Mucosa of stomach (tissue), 1 donor: ENCODE results near the gene NSRP1.
"Not testable (repeated sequence)": the region's sequence is repeated elsewhere in the genome, so short reads cannot be mapped to it uniquely, and the experiment has no call there.

ENCODE experiments used
- H3K27me3 ChIP-seq: one replicate; pipeline ENCODE4 v1.7.0; 2013; ENCODE audit warnings: mild to moderate bottlenecking, low read length; ENCODE audit not compliant: control insufficient read depth, insufficient read depth
- H3K36me3 ChIP-seq: one replicate; pipeline ENCODE4 v1.7.0; 2013; ENCODE audit warnings: low read length; ENCODE audit not compliant: control insufficient read depth, insufficient read depth
- H3K4me1 ChIP-seq: one replicate; pipeline ENCODE4 v1.7.0; 2013; ENCODE audit warnings: mild to moderate bottlenecking, low read length; ENCODE audit not compliant: control insufficient read depth, insufficient read depth
- H3K4me3 ChIP-seq: one replicate; pipeline ENCODE4 v1.7.0; 2013; ENCODE audit warnings: low read length
- H3K9ac ChIP-seq: one replicate; pipeline ENCODE4 v1.7.0; 2013; ENCODE audit warnings: mild to moderate bottlenecking, low read length, moderate library complexity
- H3K9me3 ChIP-seq: one replicate; pipeline ENCODE4 v1.7.0; 2013; ENCODE audit warnings: mild to moderate bottlenecking, low read length, moderate library complexity; ENCODE audit not compliant: control insufficient read depth
- donor health status: Pancreatic carcinoma.

The NSRP1 gene

DNA sequence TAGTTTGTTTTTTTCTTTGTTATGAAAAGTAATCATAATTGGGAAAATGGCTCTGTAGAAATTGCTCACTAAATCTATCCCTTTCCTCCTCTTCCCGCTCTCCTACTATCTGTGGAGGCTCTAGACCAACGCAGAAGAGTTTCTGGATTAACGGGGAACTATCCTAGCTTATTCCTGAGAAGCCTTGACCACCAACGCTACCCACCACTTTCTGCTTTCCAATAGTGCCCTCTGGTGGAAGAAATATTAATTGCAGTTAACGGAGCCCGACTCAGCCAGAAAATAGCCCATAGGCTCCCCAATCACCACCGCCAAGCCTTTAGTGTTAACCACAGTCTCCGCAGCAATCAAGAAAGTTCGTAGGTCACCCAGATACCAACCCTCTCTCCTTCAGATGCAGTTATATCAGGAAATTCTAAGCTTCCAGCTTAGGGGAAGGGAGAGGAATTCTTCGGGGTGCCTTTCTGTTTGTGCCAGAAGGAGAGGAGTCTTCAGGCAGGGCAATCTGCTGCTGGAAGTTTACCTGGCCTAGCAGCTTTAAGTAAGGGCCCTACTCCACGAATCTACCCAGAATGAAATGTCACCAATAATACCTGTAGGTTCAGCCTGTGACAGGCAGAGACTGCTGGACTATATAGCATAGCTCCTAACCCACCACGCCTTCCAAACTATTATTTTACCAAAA, 23.0 kb upstream of the NSRP1 start:
- no peaks in the 10 kb centered on the region for H3K36me3 ChIP-seq
- no peak overlapping the region for H3K4me3 ChIP-seq
- H3K9me3 ChIP-seq, result no peaks in the 10 kb centered on the region
- peaks cover 7% of the 10 kb centered on the region for H3K4me1 ChIP-seq
- peaks cover 6% of the 10 kb centered on the region for H3K27me3 ChIP-seq
- no peak overlapping the region for H3K9ac ChIP-seq

GRCh38 chr17:30095507-30096244, 20.9 kb upstream of the NSRP1 start:
- Histone ChIP-seq H3K36me3 (no peaks in the 10 kb centered on the region), H3K27me3 (peaks cover 6% of the 10 kb centered on the region), H3K4me1 (peaks cover 7% of the 10 kb centered on the region), H3K9me3 (no peaks in the 10 kb centered on the region), H3K4me3 (no peak overlapping the region), H3K9ac (no peak overlapping the region)

- H3K27me3 ChIP-seq, result peaks cover 3% of the 10 kb centered on the region
- H3K9ac ChIP-seq, result no peak overlapping the region
- H3K36me3 ChIP-seq, result no peaks in the 10 kb centered on the region
- no peaks in the 10 kb centered on the region for H3K4me1 ChIP-seq
- no peaks in the 10 kb centered on the region for H3K9me3 ChIP-seq
- no peak overlapping the region for H3K4me3 ChIP-seq
Observed at GRCh38 chr17:30101686-30102390, 14.8 kb upstream of the NSRP1 start.

DNA sequence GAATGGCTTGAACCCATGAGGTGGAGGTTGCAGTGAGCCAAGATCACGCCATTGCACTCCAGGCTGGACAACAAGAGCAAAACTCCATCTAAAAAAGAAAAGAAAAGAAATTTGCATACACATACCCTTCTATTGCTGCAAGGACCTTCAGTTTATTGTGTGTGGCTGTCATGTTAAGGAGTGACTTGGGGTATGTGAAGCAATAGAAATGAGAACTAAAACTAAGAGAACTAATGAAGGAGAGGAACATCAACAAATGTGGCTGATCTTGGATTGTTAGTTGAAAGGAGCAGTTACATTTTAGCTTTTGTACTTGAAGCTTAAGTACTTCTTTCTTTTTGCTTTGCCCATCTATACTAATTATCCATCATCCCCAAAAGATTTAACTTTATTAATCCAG, 12.7 kb upstream of the NSRP1 start:
- Histone ChIP-seq H3K36me3 (no peaks in the 10 kb centered on the region), H3K27me3 (peaks cover 3% of the 10 kb centered on the region), H3K9ac (no peak overlapping the region), H3K4me3 (no peak overlapping the region), H3K4me1 (no peaks in the 10 kb centered on the region), H3K9me3 (no peaks in the 10 kb centered on the region)

DNA sequence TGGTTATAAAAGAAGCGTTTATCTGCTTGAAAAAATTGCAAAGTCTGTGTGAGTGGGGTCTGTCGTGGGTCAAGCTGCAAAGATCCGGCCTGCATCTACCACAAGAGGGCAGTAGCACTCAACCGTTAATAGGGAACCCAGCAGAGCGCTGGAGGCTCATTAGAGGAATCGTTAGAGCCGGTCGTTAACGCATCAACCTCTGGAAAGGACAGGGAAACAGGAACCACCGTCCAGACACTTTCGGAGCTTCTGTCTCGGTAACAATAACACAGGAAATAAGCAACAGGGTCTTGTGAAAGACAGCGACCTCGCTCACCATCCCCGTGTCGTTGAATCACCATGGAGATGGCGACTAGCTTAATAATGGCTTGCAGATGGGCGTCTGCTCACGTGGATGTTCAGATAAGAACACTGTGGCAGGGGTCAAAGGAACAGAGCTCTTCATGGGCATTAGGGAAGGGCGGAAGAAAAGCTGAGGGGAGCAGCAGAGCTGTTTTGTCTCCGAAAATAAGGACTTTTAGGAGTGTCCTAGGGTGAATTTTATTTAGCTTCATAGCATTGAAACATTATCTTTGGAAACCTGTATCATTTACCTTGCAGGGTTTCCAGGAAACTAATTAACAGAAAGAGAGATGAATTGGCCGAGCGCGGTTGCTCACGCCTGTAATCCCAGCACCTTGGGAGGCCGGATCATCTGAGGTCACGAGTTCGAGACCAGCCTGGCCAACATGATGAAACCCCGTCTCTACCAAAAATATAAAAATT, 11.9 kb upstream of the NSRP1 start:
- peaks cover 3% of the 10 kb centered on the region for H3K27me3 ChIP-seq
- H3K9me3 ChIP-seq, result no peaks in the 10 kb centered on the region
- H3K4me3 ChIP-seq, result no peak overlapping the region
- peak overlapping the region; percentile 22 for H3K9ac ChIP-seq
- no peaks in the 10 kb centered on the region for H3K4me1 ChIP-seq
- H3K36me3 ChIP-seq, result no peaks in the 10 kb centered on the region

GRCh38 chr17:30112794-30113193, 3.8 kb upstream of the NSRP1 start:
- Histone ChIP-seq H3K27me3 (no peaks in the 10 kb centered on the region), H3K9me3 (no peaks in the 10 kb centered on the region), H3K4me3 (no peak overlapping the region), H3K4me1 (peaks cover 2% of the 10 kb centered on the region), H3K9ac (no peak overlapping the region), H3K36me3 (no peaks in the 10 kb centered on the region)

DNA sequence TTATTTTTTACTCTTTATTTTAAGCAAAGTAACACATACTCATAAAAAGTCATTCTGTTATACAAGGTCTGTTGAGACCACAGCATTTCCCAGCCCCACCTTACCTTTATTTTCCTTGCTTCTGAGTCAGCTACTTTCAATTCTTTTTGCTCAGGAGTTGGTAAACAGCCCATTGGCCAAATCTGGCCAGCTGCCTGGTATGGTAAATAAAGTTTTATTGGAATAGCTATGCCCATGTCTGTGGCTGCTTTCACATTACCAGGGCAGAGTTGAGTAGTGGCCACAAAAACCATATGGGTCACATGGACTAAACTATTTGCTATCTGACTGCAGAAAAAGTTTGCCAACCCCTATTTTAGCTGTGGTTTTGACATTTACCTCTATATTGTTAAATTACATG, 3.4 kb upstream of the NSRP1 start:
- Histone ChIP-seq H3K36me3 (no peaks in the 10 kb centered on the region), H3K4me3 (no peak overlapping the region), H3K27me3 (no peaks in the 10 kb centered on the region), H3K9me3 (no peaks in the 10 kb centered on the region), H3K9ac (no peak overlapping the region), H3K4me1 (peaks cover 6% of the 10 kb centered on the region)

GRCh38 chr17:30116345-30116660, 313 bp upstream of the NSRP1 start:
- peak overlapping the region; percentile 98 for H3K9ac ChIP-seq
- peak overlapping the region; percentile 97 for H3K4me3 ChIP-seq
- H3K36me3 ChIP-seq, result no peaks in the 10 kb centered on the region
- H3K27me3 ChIP-seq, result no peaks in the 10 kb centered on the region
- H3K9me3 ChIP-seq, result no peaks in the 10 kb centered on the region
- H3K4me1 ChIP-seq, result peaks cover 7% of the 10 kb centered on the region

- no peaks in the 10 kb centered on the region for H3K9me3 ChIP-seq
- no peaks in the 10 kb centered on the region for H3K36me3 ChIP-seq
- peaks cover 7% of the 10 kb centered on the region for H3K4me1 ChIP-seq
- H3K4me3 ChIP-seq, result peak overlapping the region; percentile 97
- peak overlapping the region; percentile 98 for H3K9ac ChIP-seq
- H3K27me3 ChIP-seq, result no peaks in the 10 kb centered on the region
Observed at GRCh38 chr17:30117675-30118081, 1.1 kb downstream of the NSRP1 start.

DNA sequence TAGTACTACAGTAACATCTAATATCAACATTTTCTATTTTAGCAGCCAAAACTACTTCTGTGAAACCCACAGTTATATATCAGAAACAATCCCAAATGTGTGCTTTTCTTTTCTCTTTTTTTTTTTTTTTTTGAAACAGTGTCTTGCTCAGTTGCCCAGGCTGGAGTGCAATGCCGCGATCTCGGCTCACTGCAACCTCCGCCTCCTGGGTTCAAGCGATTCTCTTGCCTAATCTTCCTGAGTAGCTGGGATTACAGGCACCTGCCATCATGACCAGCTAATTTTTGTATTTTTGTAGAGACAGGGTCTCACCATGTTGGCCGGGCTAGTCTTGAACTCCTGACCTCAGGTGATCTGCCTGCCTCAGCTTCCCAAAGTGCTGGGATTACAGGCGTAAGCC, 2.0 kb downstream of the NSRP1 start:
- not testable (repeated sequence) for H3K9me3 ChIP-seq, H3K4me1 ChIP-seq, H3K36me3 ChIP-seq, H3K4me3 ChIP-seq, H3K27me3 ChIP-seq
- H3K9ac ChIP-seq, result peak overlapping the region; percentile 17

DNA sequence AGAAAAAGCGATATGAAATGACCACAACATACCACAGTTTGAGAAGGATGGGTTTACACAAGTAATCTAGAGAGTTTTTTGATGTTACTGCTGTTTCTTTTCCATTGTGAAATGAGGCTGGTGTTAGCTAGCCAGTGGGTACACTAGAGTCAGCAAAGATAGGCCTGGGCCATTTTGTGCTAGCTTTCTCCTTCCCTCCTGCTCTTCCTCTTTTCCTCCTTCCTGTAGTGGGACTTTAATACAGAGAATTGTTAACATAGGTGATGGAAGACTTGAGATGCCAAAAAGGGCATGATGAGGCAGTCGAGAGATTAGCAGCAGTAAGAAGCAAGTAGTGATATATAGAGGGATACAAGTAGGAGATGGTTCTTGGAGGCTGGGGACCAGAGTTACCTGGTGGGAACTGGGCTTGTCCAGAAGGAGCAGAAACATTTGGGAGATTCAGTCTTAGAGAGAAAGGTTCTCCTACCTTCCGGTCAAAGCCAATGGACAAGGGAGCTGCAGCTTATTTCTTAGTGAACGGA, 7.7 kb downstream of the NSRP1 start:
- Histone ChIP-seq H3K27me3 (no peaks in the 10 kb centered on the region), H3K9ac (no peak overlapping the region), H3K36me3 (no peaks in the 10 kb centered on the region), H3K9me3 (no peaks in the 10 kb centered on the region), H3K4me3 (no peak overlapping the region), H3K4me1 (no peaks in the 10 kb centered on the region)
